ENCODE data around the gene CDH13.

DNA sequence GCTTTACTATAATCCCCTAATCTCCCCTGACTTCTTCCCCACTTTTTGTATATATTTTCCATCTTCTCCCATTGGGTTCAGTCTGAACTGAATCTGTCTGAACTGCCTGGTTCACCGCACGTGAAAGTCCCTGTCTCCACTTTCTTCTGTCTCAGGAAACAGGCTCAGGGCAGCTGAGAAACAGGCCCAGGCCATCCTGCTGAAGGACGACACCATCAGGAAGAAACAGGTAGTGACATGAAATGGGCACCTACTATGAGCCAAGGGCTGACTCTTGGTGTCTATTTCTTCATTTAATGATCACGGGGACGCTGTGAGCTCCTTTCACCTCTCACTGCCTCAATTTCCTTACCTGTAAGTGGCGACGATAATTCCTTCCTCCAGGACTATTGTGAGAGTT lies 1090.5 kb downstream of the CDH13 start:
- TF ChIP-seq, protein P1, sequence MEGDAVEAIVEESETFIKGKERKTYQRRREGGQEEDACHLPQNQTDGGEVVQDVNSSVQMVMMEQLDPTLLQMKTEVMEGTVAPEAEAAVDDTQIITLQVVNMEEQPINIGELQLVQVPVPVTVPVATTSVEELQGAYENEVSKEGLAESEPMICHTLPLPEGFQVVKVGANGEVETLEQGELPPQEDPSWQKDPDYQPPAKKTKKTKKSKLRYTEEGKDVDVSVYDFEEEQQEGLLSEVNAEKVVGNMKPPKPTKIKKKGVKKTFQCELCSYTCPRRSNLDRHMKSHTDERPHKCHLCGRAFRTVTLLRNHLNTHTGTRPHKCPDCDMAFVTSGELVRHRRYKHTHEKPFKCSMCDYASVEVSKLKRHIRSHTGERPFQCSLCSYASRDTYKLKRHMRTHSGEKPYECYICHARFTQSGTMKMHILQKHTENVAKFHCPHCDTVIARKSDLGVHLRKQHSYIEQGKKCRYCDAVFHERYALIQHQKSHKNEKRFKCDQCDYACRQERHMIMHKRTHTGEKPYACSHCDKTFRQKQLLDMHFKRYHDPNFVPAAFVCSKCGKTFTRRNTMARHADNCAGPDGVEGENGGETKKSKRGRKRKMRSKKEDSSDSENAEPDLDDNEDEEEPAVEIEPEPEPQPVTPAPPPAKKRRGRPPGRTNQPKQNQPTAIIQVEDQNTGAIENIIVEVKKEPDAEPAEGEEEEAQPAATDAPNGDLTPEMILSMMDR (IDR thresholded peaks at IDR 0.05; ENCODE audit: low read depth, low read length, poor library complexity, severe bottlenecking) = no peak
- TF ChIP-seq EZH2phosphoT487 (IDR thresholded peaks at IDR 0.05; ENCODE audit: borderline replicate concordance, low read length) = no peak

All from DOHH2 (cell line).